HepG2 (cell line): Measurements from ENCODE around the gene SHLD1. TPM values are rescaled to one million over a fixed set of nuclear protein-coding genes. Genes with fewer than 3 reads are reported as not detected.

Experiments used
- ATAC-seq: fragments of 200-7000 bp; cut with Tn5 transposase; 3 replicates; pipeline ENCODE4 v1.9.1; 2020; ENCODE audit warnings: mild to moderate bottlenecking, moderate library complexity
- BruUV-seq: library from RNA; stranded (reverse); fragments of 400-500 nt; replicated peaks from 2 replicates; lab custom pipeline; 2021; lab: Mats Ljungman, UMichigan
- CTCF ChIA-PET: fragments of 300-600 bp; formaldehyde crosslinking; extraction: SDS; loops from one replicate; lab custom pipeline; 2021; ENCODE audit warnings: low total read pairs, inconsistent platforms, low intra/inter-chr PET ratio; lab: Yijun Ruan, JAX
- POLR2A ChIA-PET: fragments of 350-600 bp; sonication (Branson Sonifier 250); formaldehyde crosslinking; loops from one replicate; lab custom pipeline; 2020; ENCODE audit warnings: antibody characterized with exemption, inconsistent platforms; lab: Yijun Ruan, JAX
- DNase-seq: peaks from one replicate; pipeline ENCODE4 v3.0.0-alpha.2; 2015; ENCODE audit warnings: low spot score
- FAIRE-seq: peaks from 3 replicates; lab custom pipeline; 2011; peaks lifted over from hg19 to GRCh38; lab: Jason Lieb, UNC
- H2AFZ ChIP-seq: one replicate; pipeline ENCODE4 v1.6.1; 2011; ENCODE audit warnings: low read length, inconsistent platforms
- H3K27ac ChIP-seq: fragments of 300-600 bp; 3 replicates; pipeline ENCODE4 v1.8.0; 2011; ENCODE audit warnings: mixed run types, mild to moderate bottlenecking, mixed read lengths, low read length, inconsistent platforms; ENCODE audit not compliant: insufficient read depth; ENCODE audit errors: extremely low read length
- H3K27me3 ChIP-seq, 2 experiments: fragments of 200-600 bp in 1 of 2; 2 replicates in 1 of 2; 3 replicates in 1 of 2; pipeline versions ENCODE4 v1.6.0 to v1.8.0; 2011; ENCODE audit warnings: low read length in 2 of 2, mild to moderate bottlenecking in 2 of 2, moderate library complexity in 2 of 2, inconsistent platforms in 1 of 2; ENCODE audit not compliant: insufficient read depth in 2 of 2, control insufficient read depth in 1 of 2
- H3K36me3 ChIP-seq, 2 experiments: fragments of 200-600 bp in 1 of 2; replicated peaks in 1 of 2; 2 replicates in 1 of 2; 3 replicates in 1 of 2; pipeline versions ENCODE4 v1.5.1 to v1.8.0; 2011; ENCODE audit warnings: low read length in 2 of 2, inconsistent platforms in 1 of 2; ENCODE audit not compliant: insufficient read depth in 2 of 2, control insufficient read depth in 1 of 2
- H3K4me1 ChIP-seq: 2 replicates; pipeline ENCODE4 v1.5.1; 2012; ENCODE audit warnings: low read length, inconsistent platforms; ENCODE audit not compliant: insufficient read depth
- H3K4me2 ChIP-seq: 2 replicates; pipeline ENCODE4 v1.6.0; 2011; ENCODE audit warnings: low read depth, low read length, inconsistent platforms
- H3K4me3 ChIP-seq, 3 experiments: fragments of 200-600 bp in 1 of 3; sonication (generic), shearing (Covaris generic) in 1 of 3; replicated peaks in 1 of 3; 2 replicates each; pipeline ENCODE4 v1.5.1; 2011 to 2016; ENCODE audit warnings: low read length in 3 of 3, inconsistent platforms in 2 of 3, low read depth in 2 of 3, mild to moderate bottlenecking in 2 of 3, control low read depth in 1 of 3, mixed read lengths in 1 of 3; ENCODE audit not compliant: insufficient read depth in 1 of 3
- H3K79me2 ChIP-seq: one replicate; pipeline ENCODE4 v1.6.1; 2011; ENCODE audit warnings: low read length, inconsistent platforms; ENCODE audit not compliant: insufficient read depth
- H3K9ac ChIP-seq: 2 replicates; pipeline ENCODE4 v1.6.0; 2011; ENCODE audit warnings: mild to moderate bottlenecking, low read depth, low read length, inconsistent platforms; ENCODE audit not compliant: insufficient read depth
- H3K9me3 ChIP-seq: 2 replicates; pipeline ENCODE4 v1.5.1; 2012; ENCODE audit warnings: mild to moderate bottlenecking, low read length
- H4K20me1 ChIP-seq: 2 replicates; pipeline ENCODE4 v1.6.0; 2011; ENCODE audit warnings: inconsistent platforms, mild to moderate bottlenecking, low read length, moderate library complexity; ENCODE audit not compliant: insufficient read depth
- ADNP ChIP-seq: sonication (generic); formaldehyde crosslinking; IDR thresholded peaks from 2 replicates; pipeline ENCODE4 v1.4.0; 2020; ENCODE audit warnings: missing genetic modification reagents
- HOXA3 ChIP-seq: sonication (generic); formaldehyde crosslinking; IDR thresholded peaks from 2 replicates; pipeline ENCODE4 v1.5.0; 2020; ENCODE audit warnings: missing genetic modification reagents
- NONO ChIP-seq, 2 experiments: fragments of 450-650 bp in 1 of 2; sonication (generic) in 1 of 2; formaldehyde crosslinking in 1 of 2; IDR thresholded peaks in 1 of 2; conservative IDR thresholded peaks in 1 of 2; 2 replicates each; pipeline versions ENCODE4 v1.6.1 to v1.8.0; 2017 to 2022; ENCODE audit warnings: mild to moderate bottlenecking in 1 of 2, missing genetic modification reagents in 1 of 2, moderate library complexity in 1 of 2
- REXO4 ChIP-seq: sonication (generic); formaldehyde crosslinking; IDR thresholded peaks from 2 replicates; pipeline ENCODE4 v1.8.0; 2022; ENCODE audit warnings: missing genetic modification reagents, mild to moderate bottlenecking, borderline replicate concordance
- SP5 ChIP-seq: IDR thresholded peaks from 2 replicates; pipeline ENCODE4 v1.6.1; 2016; ENCODE audit warnings: low read depth, borderline replicate concordance
- SUZ12 ChIP-seq: fragments of 150-350 bp; IDR thresholded peaks from 2 replicates; pipeline ENCODE4 v1.6.1; 2014; ENCODE audit warnings: low read depth, low read length
- TCF7L2 ChIP-seq: IDR thresholded peaks from 2 replicates; pipeline ENCODE4 v1.6.1; 2011; ENCODE audit warnings: mild to moderate bottlenecking, low read depth, low read length, moderate library complexity
- ZC3H4 ChIP-seq: sonication (generic); formaldehyde crosslinking; IDR thresholded peaks from 2 replicates; pipeline ENCODE4 v1.4.0; 2020; ENCODE audit warnings: missing genetic modification reagents, borderline replicate concordance
- ZNF124 ChIP-seq: sonication (generic); formaldehyde crosslinking; IDR thresholded peaks from 2 replicates; pipeline ENCODE4 v1.4.0; 2020; ENCODE audit warnings: missing genetic modification reagents
- ZNF280D ChIP-seq: sonication (generic); formaldehyde crosslinking; IDR thresholded peaks from 2 replicates; pipeline ENCODE4 v1.5.1; 2020; ENCODE audit warnings: mild to moderate bottlenecking, missing genetic modification reagents
- ZNF296 ChIP-seq: sonication (generic); formaldehyde crosslinking; conservative IDR thresholded peaks from 2 replicates; pipeline ENCODE4 v1.5.0; 2020; ENCODE audit warnings: mild to moderate bottlenecking, missing genetic modification reagents
- ZNF484 ChIP-seq: sonication (generic); formaldehyde crosslinking; IDR thresholded peaks from 2 replicates; pipeline ENCODE4 v1.5.1; 2020; ENCODE audit warnings: mild to moderate bottlenecking, low read depth, missing genetic modification reagents, borderline replicate concordance
- ZNF577 ChIP-seq: sonication (generic); formaldehyde crosslinking; IDR thresholded peaks from 2 replicates; pipeline ENCODE4 v1.4.0; 2020; ENCODE audit warnings: mild to moderate bottlenecking, low read depth, missing genetic modification reagents, borderline replicate concordance
- ZNF652 ChIP-seq: IDR thresholded peaks from 2 replicates; pipeline ENCODE4 v1.6.1; 2016; ENCODE audit warnings: low read depth, borderline replicate concordance
- ZNF672 ChIP-seq: sonication (generic); formaldehyde crosslinking; IDR thresholded peaks from 2 replicates; pipeline ENCODE4 v1.8.1; 2022; ENCODE audit warnings: missing genetic modification reagents
- ZNF7 ChIP-seq: IDR thresholded peaks from 2 replicates; pipeline ENCODE4 v1.6.1; 2016; ENCODE audit warnings: missing biosample characterization, missing genetic modification reagents
- ZNF788 ChIP-seq: sonication (generic); formaldehyde crosslinking; IDR thresholded peaks from 2 replicates; pipeline ENCODE4 v1.5.0; 2020; ENCODE audit warnings: mild to moderate bottlenecking, missing genetic modification reagents, borderline replicate concordance
- ZSCAN21 ChIP-seq: sonication (generic); formaldehyde crosslinking; IDR thresholded peaks from 2 replicates; pipeline ENCODE4 v1.8.0; 2022; ENCODE audit warnings: mild to moderate bottlenecking, missing genetic modification reagents, moderate library complexity, borderline replicate concordance
- WGBS: methylation state at CpG from one replicate; pipeline ENCODE4 v1.1.6; 2017; ENCODE audit warnings: low lambda C conversion rate; 5-methylcytosine and 5-hydroxymethylcytosine counted together
- in situ Hi-C: cut with HindIII; loops from 2 replicates; pipeline ENCODE4 v1.10.0; 2017; ENCODE audit warnings: low pct_unique_long_range_greater_than_20kb; ENCODE audit not compliant: extremely low pct_ligation_motif_present
- intact Hi-C: fragments of 100-400 bp; cut with micrococcal nuclease; formaldehyde crosslinking; loops from one replicate; pipeline ENCODE4 v1.10.0; 2022; ENCODE audit not compliant: unreplicated experiment
- polyA plus RNA-seq, 8 experiments: library from polyadenylated mRNA; depleted of rRNA in 3 of 8; stranded (reverse) in 7 of 8; unstranded in 1 of 8; fragments of >200 nt; fragmentation: Illumina TruSeq in 4 of 8; extraction: Trizol in 4 of 8; gene quantifications; 2 replicates each; pipeline versions ENCODE4 v1.2.1 to v1.2.3, GENCODE V29; 2011 to 2016; ENCODE audit warnings: low read depth in 4 of 8, missing spikeins in 1 of 8, mixed read lengths in 1 of 8; ENCODE audit not compliant: insufficient read depth in 1 of 8
- total RNA-seq, 5 experiments: library from RNA; depleted of rRNA; stranded (reverse); fragments of >200 nt; fragmentation: Illumina TruSeq; extraction: Trizol; gene quantifications; 2 replicates each; pipeline ENCODE4 v1.2.3, GENCODE V29; 2016; ENCODE audit warnings: low read depth in 1 of 5

Gene SHLD1
- total and polyA plus RNA-seq, 2 of the 13 experiments (the other 11 are each of a cell fraction or from before 2014, with no cell fraction given), result 8.9 to 10.0 TPM

- TF ChIP-seq ZSCAN21 (CRISPR knock-in tag) (no peak), ZNF296 (CRISPR knock-in tag) (no peak), SP5 (CRISPR knock-in tag) (no peak), ZNF672 (no peak), HOXA3 (CRISPR knock-in tag) (no peak), NONO (IDR thresholded peaks at IDR 0.05) (no peak), NONO (CRISPR knock-in tag; conservative IDR thresholded peaks at IDR 0.05) (no peak), ZNF652 (CRISPR knock-in tag) (no peak), ZNF577 (no peak), ZNF124 (CRISPR knock-in tag) (no peak), TCF7L2 (no peak), ZC3H4 (CRISPR knock-in tag) (no peak), ADNP (no peak), ZNF788 (CRISPR knock-in tag) (no peak), REXO4 (CRISPR knock-in tag) (no peak), ZNF7 (CRISPR knock-in tag) (no peak), ZNF484 (CRISPR knock-in tag) (no peak), SUZ12 (no peak), ZNF280D (CRISPR knock-in tag) (no peak)
- TF ChIP-seq, all 625 proteins: peak for 0
- DNase-seq (no peak), ATAC-seq (no peak), FAIRE-seq (no peak)
- 87% methylated on average over 9 of the region's 12 CpGs for WGBS
- Histone ChIP-seq H3K27me3 (no peaks in the 10 kb centered on the region), H3K36me3 (no peaks in the 10 kb centered on the region), H3K79me2 (no peaks in the 10 kb centered on the region), H4K20me1 (no peaks in the 10 kb centered on the region), H3K4me3 (no peak overlapping the region), H3K4me1 (peaks cover 12% of the 10 kb centered on the region; the same call in 1 of the 2 replicates), H3K9me3 (no peaks in the 10 kb centered on the region), H2AFZ (no peak overlapping the region), H3K4me2 (no peak overlapping the region), H3K9ac (no peak overlapping the region), H3K27ac (no peak overlapping the region)
- no TSS peak for BruUV-seq
- POLR2A ChIA-PET, result no interaction called here
- intact Hi-C loops (no loop called here), in situ Hi-C loops (no loop called here)
- CTCF ChIA-PET, result no interaction called here
Observed at GRCh38 chr20:5863040-5863833, 113.0 kb downstream of the SHLD1 start.
